NT2/D1 (cell line): Measurements from ENCODE around the gene RAB40C.

ENCODE experiments used
- SUZ12 ChIP-seq: IDR thresholded peaks from 2 replicates; pipeline ENCODE4 v1.6.1; 2011; ENCODE audit not compliant: insufficient read length, insufficient read depth; ENCODE audit errors: extremely low read depth
- YY1 ChIP-seq: IDR thresholded peaks from 2 replicates; pipeline ENCODE4 v1.6.1; 2011; ENCODE audit not compliant: insufficient read length, insufficient read depth
- ZNF274 ChIP-seq: IDR thresholded peaks from 2 replicates; pipeline ENCODE4 v1.6.1; 2011; ENCODE audit warnings: mild to moderate bottlenecking, low read depth, low read length

DNA sequence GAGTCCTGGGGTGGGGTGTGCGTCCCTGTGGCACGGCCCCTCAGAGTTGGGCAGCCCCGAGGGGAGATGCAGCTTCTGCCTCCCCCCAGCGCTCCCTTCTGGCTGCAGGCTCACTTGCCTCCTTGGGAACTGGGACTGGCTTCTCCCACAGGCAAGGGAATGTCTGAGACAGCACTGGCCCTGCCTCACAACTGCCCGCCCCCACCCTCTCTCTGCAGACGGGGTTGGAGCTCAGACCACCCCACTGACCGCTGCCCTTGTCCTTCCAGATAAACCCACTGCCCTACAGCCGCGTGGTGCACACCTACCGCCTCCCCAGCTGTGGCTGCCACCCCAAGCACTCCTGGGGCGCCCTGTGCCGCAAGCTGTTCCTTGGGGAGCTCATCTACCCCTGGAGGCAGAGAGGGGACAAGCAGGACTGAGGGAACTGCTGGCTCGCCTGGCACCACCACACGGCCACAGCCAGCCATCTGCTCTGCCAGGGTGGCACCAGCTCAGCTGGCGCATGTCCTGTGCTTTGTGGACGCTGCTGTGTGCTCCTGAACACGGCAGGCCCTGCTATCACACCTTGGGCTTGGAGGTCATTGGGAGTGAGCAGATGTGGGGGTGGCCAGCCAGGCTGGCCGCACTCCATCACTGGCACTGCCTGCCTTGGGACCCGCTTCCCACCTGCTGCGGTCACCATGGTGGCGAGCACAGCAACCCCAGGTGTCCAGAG lies 7.1 kb upstream of the RAB40C start:
- no peak for TF ChIP-seq SUZ12
- TF ChIP-seq ZNF274: no peak
- TF ChIP-seq YY1: no peak
